ENCODE data around the gene SGPP2. TPM values are rescaled to one million over a fixed set of nuclear protein-coding genes. Genes with fewer than 3 reads are reported as not detected.

Gene SGPP2
- total RNA-seq, 4 donors from 2014 or later: 38.7 to 61.3 (median 59.0) TPM

GRCh38 chr2:222391743-222392285 is 32.5 kb upstream of the SGPP2 start:
- 67 to 71% methylated on average over 6 of the region's 6 CpGs for WGBS, 2 donors
- no peak for DNase-seq (ENCODE audit: low spot score in 2 of 2)
- no peak for TF ChIP-seq CTCF (IDR thresholded peaks at IDR 0.05)
- intact Hi-C loops (cut with DNase I; ENCODE audit: low total_unique reads): no loop called here
- no peak overlapping the region for H3K4me3 ChIP-seq (ENCODE audit: low read depth, poor library complexity, severe bottlenecking)

DNA sequence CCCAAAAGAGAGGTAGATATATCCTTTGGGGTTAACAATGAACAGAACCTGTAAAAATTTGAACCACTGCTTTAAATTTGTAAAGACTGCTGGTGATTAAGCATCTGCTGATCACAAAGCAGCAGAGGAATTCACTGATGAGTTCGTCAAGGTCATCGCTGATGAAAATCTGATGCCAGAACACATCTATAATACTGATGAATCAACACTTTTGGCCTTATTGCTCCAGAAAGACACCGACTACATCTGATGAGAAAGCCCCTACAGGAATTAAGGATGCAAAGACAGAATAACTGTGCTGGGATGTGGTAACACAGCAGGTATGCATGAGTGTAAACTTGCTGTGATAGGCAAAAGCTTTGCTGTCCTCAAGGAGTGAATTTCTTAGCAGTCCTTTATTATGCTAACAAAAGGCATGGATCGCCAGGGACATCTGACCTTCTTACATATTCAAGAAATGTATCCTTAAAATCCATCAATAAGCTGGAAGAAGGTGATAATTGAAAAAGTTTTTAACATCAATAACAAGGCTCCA is 30.5 kb upstream of the SGPP2 start:
- TF ChIP-seq CTCF (IDR thresholded peaks at IDR 0.05): no peak
- no peak for TF ChIP-seq POLR2A (IDR thresholded peaks at IDR 0.05)
- no peak for DNase-seq (ENCODE audit: low spot score in 2 of 2)
- WGBS, 2 donors: 65% methylated on average over 4 of the region's 4 CpGs
- intact Hi-C loops (cut with DNase I; ENCODE audit: low total_unique reads): no loop called here
- no peak overlapping the region for H3K4me3 ChIP-seq (ENCODE audit: low read depth, poor library complexity, severe bottlenecking)

GRCh38 chr2:222398446-222398885 is 25.9 kb upstream of the SGPP2 start:
- no peak for DNase-seq (ENCODE audit: low spot score in 2 of 2)
- WGBS, 2 donors: 79 to 85% methylated on average over 1 of the region's 1 CpG
- H3K4me3 ChIP-seq (ENCODE audit: low read depth, poor library complexity, severe bottlenecking): no peak overlapping the region
- no peak for TF ChIP-seq CTCF (IDR thresholded peaks at IDR 0.05)
- TF ChIP-seq POLR2A (IDR thresholded peaks at IDR 0.05): no peak
- intact Hi-C loops (cut with DNase I; ENCODE audit: low total_unique reads): no loop called here

DNA sequence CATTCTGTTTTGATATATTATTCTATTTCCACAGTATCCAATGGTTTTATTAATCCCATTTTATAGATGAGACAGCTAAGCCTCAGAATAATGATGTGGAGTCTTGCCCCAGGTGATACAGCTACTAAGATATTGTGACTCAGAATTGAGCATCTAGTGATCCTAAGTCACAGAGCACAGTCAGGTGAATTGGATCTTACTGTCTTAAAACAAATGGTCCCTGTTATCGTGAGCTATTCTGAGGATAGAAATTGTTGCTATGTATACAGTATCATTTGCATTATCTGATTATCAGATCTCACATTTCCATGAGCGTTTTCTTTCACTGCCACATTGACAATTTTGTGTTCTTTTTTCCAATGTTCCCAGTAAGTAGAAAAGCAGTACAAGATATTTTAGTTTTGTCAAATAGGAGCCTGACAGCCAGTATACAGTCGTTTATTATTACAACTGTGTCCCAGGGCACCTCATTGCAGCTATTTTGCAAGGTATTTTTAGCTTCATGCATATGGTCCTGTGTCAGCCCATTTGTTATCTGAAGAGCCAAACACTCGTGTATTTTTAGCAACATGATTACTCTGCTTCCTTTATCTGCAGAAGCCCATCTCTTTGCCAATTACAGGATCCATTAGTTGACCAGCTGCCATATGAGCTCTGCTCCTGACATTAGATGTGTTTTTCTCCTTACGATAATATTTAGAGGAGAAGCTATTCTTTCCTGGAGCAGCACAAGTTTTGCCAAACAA is 25.1 kb upstream of the SGPP2 start:
- TF ChIP-seq CTCF (IDR thresholded peaks at IDR 0.05) (no peak), POLR2A (IDR thresholded peaks at IDR 0.05) (no peak)
- intact Hi-C loops (cut with DNase I; ENCODE audit: low total_unique reads): no loop called here
- 30 to 40% methylated on average over 5 of the region's 5 CpGs for WGBS, 2 donors
- no peak for DNase-seq (ENCODE audit: low spot score in 2 of 2)
- no peak overlapping the region for H3K4me3 ChIP-seq (ENCODE audit: low read depth, poor library complexity, severe bottlenecking)

DNA sequence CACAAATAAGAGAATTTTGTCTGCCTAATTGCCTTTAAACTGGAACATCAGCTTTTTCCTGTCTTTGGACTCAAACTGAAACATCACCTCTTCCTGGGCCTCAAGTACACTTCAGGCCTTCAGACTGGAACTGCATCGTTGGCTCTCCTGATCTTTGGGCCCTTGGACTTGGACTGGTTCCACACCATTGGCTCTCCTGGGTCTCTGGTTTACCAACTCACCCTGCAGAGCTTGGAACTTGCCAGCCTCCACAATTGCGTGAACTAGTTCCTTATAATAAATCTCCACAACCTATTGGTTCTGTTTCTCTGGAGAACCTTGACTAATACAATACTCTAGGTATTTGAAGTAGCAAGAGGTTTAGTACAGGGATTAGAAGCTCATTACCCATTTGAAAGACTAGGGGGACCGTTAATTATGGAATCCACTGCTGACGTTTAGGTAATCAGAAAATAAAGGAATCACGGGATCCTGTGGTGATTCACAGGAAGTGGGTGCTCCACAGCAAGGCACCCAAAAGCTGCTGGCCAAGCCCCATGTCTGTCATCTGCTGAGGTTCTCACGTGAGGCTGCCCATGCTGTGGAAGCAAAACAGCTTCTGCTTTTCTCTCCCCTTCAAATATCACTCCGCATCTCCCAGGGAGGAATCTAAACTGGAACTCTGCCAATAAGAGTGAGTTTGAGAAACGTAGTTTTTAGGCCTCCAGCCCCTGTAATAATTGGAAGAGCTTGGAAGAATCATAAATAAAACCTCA is 20.0 kb upstream of the SGPP2 start:
- H3K4me3 ChIP-seq (ENCODE audit: low read depth, poor library complexity, severe bottlenecking): no peak overlapping the region
- TF ChIP-seq CTCF (IDR thresholded peaks at IDR 0.05) (no peak), POLR2A (IDR thresholded peaks at IDR 0.05) (no peak)
- 66 to 72% methylated on average over 8 of the region's 8 CpGs for WGBS, 2 donors
- peak in 1 of 2 donors; percentile 61 for DNase-seq (ENCODE audit: low spot score in 2 of 2)
- intact Hi-C loops (cut with DNase I; ENCODE audit: low total_unique reads): no loop called here
